ENCODE data around the gene DHRS7B. TPM values are rescaled to one million over a fixed set of nuclear protein-coding genes. Genes with fewer than 3 reads are reported as not detected.
"Not testable (repeated sequence)": the region's sequence is repeated elsewhere in the genome, so short reads cannot be mapped to it uniquely, and the experiment has no call there.

Gene DHRS7B
- polyA plus RNA-seq, 1 donor (not counting 4 experiments of a cell fraction or from before 2014, with no cell fraction given) = 33.8 TPM

DNA sequence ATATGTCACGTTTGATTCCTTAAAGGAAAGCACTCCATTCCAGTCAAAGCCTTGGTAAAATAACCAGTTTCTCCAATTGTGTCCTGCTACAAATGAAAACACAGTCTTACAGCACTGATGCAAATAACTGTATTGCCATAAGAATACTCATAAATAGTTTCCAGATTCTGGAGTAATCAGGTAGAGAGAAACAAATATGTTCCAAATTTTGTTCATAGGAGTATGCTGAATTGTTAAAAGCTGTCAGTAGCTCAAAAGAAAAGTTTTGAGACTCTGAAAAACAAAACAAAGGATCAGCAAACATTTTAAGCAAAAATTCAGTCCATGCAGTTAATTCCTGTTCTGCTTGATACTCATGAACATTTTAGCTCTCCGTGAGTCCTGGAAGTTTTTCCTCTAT lies 7.8 kb downstream of the DHRS7B start:
- Histone ChIP-seq H3K9me1 (ENCODE audit: control insufficient read depth, extremely low read depth, insufficient read depth, low read length) (no peaks in the 10 kb centered on the region), H3K36me3 (ENCODE audit: control insufficient read depth in 2 of 2, extremely low read depth in 1 of 2, insufficient read depth in 2 of 2, low read length in 2 of 2) (no peaks in the 10 kb centered on the region), H3K4me1 (ENCODE audit: control insufficient read depth, extremely low read depth, insufficient read depth, low read length) (no peaks in the 10 kb centered on the region), H3K27me3 (ENCODE audit: control insufficient read depth, extremely low read depth, insufficient read depth, low read length) (no peaks in the 10 kb centered on the region), H3K4me2 (ENCODE audit: control insufficient read depth, extremely low read depth, insufficient read depth, low read depth, low read length) (no peak overlapping the region), H3K4me3 (ENCODE audit: control insufficient read depth in 2 of 3, extremely low read depth in 1 of 3, insufficient read depth in 2 of 3, low read depth in 1 of 3, low read length in 3 of 3) (no peak overlapping the region), H2AFZ (ENCODE audit: control insufficient read depth, low read length) (no peak overlapping the region), H4K20me1 (ENCODE audit: control insufficient read depth, extremely low read depth, insufficient read depth, low read length) (no peaks in the 10 kb centered on the region), H3K27ac (ENCODE audit: control insufficient read depth, insufficient read depth, low read length) (no peak overlapping the region), H3K79me2 (ENCODE audit: control insufficient read depth, insufficient read depth, low read length) (peaks cover 28% of the 10 kb centered on the region), H3K9me3 (ENCODE audit: control insufficient read depth, low read depth, low read length) (peaks cover 2% of the 10 kb centered on the region), H3K9ac (ENCODE audit: control insufficient read depth, extremely low read depth, insufficient read depth, low read length) (no peak overlapping the region)
- FAIRE-seq = no peak
- dilution Hi-C loops (cut with MboI; ENCODE audit: extremely low pct_ligation_motif_present, low sequenced_read_pairs) = no loop called here
- no peak for DNase-seq (ENCODE audit: low read depth, low spot score)
- TF ChIP-seq, protein P1, sequence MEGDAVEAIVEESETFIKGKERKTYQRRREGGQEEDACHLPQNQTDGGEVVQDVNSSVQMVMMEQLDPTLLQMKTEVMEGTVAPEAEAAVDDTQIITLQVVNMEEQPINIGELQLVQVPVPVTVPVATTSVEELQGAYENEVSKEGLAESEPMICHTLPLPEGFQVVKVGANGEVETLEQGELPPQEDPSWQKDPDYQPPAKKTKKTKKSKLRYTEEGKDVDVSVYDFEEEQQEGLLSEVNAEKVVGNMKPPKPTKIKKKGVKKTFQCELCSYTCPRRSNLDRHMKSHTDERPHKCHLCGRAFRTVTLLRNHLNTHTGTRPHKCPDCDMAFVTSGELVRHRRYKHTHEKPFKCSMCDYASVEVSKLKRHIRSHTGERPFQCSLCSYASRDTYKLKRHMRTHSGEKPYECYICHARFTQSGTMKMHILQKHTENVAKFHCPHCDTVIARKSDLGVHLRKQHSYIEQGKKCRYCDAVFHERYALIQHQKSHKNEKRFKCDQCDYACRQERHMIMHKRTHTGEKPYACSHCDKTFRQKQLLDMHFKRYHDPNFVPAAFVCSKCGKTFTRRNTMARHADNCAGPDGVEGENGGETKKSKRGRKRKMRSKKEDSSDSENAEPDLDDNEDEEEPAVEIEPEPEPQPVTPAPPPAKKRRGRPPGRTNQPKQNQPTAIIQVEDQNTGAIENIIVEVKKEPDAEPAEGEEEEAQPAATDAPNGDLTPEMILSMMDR (optimal IDR thresholded peaks at IDR 0.05 in 1 of 3, IDR thresholded peaks at IDR 0.05 in 1 of 3, conservative IDR thresholded peaks at IDR 0.05 in 1 of 3; ENCODE audit: extremely low read depth in 1 of 3, insufficient read depth in 2 of 3, low read length in 3 of 3) = no peak

DNA sequence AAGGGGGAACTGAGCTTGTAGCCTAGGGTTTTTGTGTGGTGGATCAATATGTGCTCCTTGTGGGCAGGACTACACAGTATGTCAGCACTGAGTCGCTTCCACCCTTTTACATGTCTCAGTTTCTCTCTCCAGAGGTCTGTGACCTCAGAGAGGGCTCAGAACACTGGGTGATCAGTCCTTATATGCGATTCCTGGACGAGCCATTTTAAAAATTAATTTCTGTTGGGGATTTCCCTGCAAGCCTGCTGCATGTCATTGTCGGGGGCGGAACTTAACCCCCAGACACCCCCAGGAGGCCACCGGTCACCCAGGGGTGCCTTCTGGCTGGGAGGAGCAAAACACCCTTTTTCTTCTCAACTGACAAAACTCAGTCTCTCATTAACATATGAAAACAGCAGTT lies 14.1 kb downstream of the DHRS7B start:
- no peak overlapping the region for H3K4me2 ChIP-seq (ENCODE audit: control insufficient read depth, extremely low read depth, insufficient read depth, low read depth, low read length)
- H3K9me3 ChIP-seq (ENCODE audit: control insufficient read depth, low read depth, low read length) = peaks cover 2% of the 10 kb centered on the region
- no peaks in the 10 kb centered on the region for H4K20me1 ChIP-seq (ENCODE audit: control insufficient read depth, extremely low read depth, insufficient read depth, low read length)
- H3K79me2 ChIP-seq (ENCODE audit: control insufficient read depth, insufficient read depth, low read length) = peaks cover 2% of the 10 kb centered on the region
- no peak overlapping the region for H3K27ac ChIP-seq (ENCODE audit: control insufficient read depth, insufficient read depth, low read length)
- no peak for DNase-seq (ENCODE audit: low read depth, low spot score)
- FAIRE-seq = no peak
- no peak overlapping the region for H3K4me3 ChIP-seq (ENCODE audit: control insufficient read depth in 2 of 3, extremely low read depth in 1 of 3, insufficient read depth in 2 of 3, low read depth in 1 of 3, low read length in 3 of 3)
- dilution Hi-C loops (cut with MboI; ENCODE audit: extremely low pct_ligation_motif_present, low sequenced_read_pairs) = no loop called here
- H3K9me1 ChIP-seq (ENCODE audit: control insufficient read depth, extremely low read depth, insufficient read depth, low read length) = no peaks in the 10 kb centered on the region
- TF ChIP-seq EZH2 (IDR thresholded peaks at IDR 0.05; ENCODE audit: low read length) = no peak
- no peaks in the 10 kb centered on the region for H3K27me3 ChIP-seq (ENCODE audit: control insufficient read depth, extremely low read depth, insufficient read depth, low read length)
- H2AFZ ChIP-seq (ENCODE audit: control insufficient read depth, low read length) = no peak overlapping the region
- no peak overlapping the region for H3K9ac ChIP-seq (ENCODE audit: control insufficient read depth, extremely low read depth, insufficient read depth, low read length)
- no peaks in the 10 kb centered on the region for H3K4me1 ChIP-seq (ENCODE audit: control insufficient read depth, extremely low read depth, insufficient read depth, low read length)
- no peaks in the 10 kb centered on the region for H3K36me3 ChIP-seq (ENCODE audit: control insufficient read depth in 2 of 2, extremely low read depth in 1 of 2, insufficient read depth in 2 of 2, low read length in 2 of 2)

DNA sequence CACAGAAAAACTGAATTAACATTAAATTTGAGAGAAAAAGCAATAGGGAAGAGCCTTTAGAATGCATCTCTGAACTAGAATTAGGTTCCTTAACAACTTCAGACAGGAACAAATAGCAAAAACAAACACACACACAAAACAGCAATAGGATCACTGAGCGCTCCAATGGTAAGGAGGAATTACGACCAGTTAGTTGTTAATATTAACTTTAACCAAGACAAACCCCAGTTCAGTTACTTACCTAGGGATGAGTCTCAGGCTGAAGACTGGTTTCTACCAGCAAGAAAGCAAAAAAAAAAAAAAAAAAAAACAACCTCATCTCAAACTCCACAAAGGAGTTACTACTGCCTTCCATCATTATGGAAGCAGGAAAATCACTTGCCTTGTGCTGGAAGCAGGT lies 14.6 kb downstream of the DHRS7B start:
- H3K27me3 ChIP-seq (ENCODE audit: control insufficient read depth, extremely low read depth, insufficient read depth, low read length) = no peaks in the 10 kb centered on the region
- no peak for TF ChIP-seq EZH2 (IDR thresholded peaks at IDR 0.05; ENCODE audit: low read length)
- TF ChIP-seq, protein P1 (optimal IDR thresholded peaks at IDR 0.05 in 1 of 3, IDR thresholded peaks at IDR 0.05 in 1 of 3, conservative IDR thresholded peaks at IDR 0.05 in 1 of 3; ENCODE audit: extremely low read depth in 1 of 3, insufficient read depth in 2 of 3, low read length in 3 of 3) = no peak

DNA sequence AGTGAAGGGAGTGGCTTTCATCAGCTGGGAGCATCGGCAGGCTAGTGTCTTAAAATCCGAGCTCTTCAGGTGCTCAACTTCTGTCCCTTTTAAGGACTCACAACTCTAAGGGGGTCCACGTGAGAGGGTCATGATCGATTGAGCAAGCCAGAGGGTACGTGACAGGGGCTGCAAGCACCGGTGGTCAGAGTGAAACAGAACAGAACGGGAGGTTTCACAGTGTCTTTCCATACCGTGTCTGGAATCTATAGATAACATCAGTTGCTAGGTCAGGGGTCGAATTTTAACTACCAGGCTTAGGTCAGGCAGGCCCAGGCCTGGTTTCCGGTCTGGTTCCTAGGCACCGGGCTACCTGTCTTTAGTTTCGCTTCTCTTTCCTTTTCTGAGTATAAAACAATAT lies 15.3 kb downstream of the DHRS7B start:
- H2AFZ ChIP-seq (ENCODE audit: control insufficient read depth, low read length); H3K4me3 ChIP-seq (ENCODE audit: control insufficient read depth in 2 of 3, extremely low read depth in 1 of 3, insufficient read depth in 2 of 3, low read depth in 1 of 3, low read length in 3 of 3); H3K4me1 ChIP-seq (ENCODE audit: control insufficient read depth, extremely low read depth, insufficient read depth, low read length); DNase-seq (ENCODE audit: low read depth, low spot score); H3K36me3 ChIP-seq (ENCODE audit: control insufficient read depth in 2 of 2, extremely low read depth in 1 of 2, insufficient read depth in 2 of 2, low read length in 2 of 2); H3K9ac ChIP-seq (ENCODE audit: control insufficient read depth, extremely low read depth, insufficient read depth, low read length); H3K27me3 ChIP-seq (ENCODE audit: control insufficient read depth, extremely low read depth, insufficient read depth, low read length); H3K4me2 ChIP-seq (ENCODE audit: control insufficient read depth, extremely low read depth, insufficient read depth, low read depth, low read length); dilution Hi-C loops (cut with MboI; ENCODE audit: extremely low pct_ligation_motif_present, low sequenced_read_pairs); H3K9me1 ChIP-seq (ENCODE audit: control insufficient read depth, extremely low read depth, insufficient read depth, low read length); FAIRE-seq; H3K79me2 ChIP-seq (ENCODE audit: control insufficient read depth, insufficient read depth, low read length); H4K20me1 ChIP-seq (ENCODE audit: control insufficient read depth, extremely low read depth, insufficient read depth, low read length); H3K9me3 ChIP-seq (ENCODE audit: control insufficient read depth, low read depth, low read length); H3K27ac ChIP-seq (ENCODE audit: control insufficient read depth, insufficient read depth, low read length): not testable (repeated sequence)

More for the DNA sequence above, 14.6 kb downstream of the DHRS7B start:
- Histone ChIP-seq H4K20me1 (ENCODE audit: control insufficient read depth, extremely low read depth, insufficient read depth, low read length) (no peaks in the 10 kb centered on the region), H3K9ac (ENCODE audit: control insufficient read depth, extremely low read depth, insufficient read depth, low read length) (no peak overlapping the region), H3K9me1 (ENCODE audit: control insufficient read depth, extremely low read depth, insufficient read depth, low read length) (no peaks in the 10 kb centered on the region), H3K36me3 (ENCODE audit: control insufficient read depth in 2 of 2, extremely low read depth in 1 of 2, insufficient read depth in 2 of 2, low read length in 2 of 2) (no peaks in the 10 kb centered on the region), H3K4me1 (ENCODE audit: control insufficient read depth, extremely low read depth, insufficient read depth, low read length) (no peaks in the 10 kb centered on the region), H3K27ac (ENCODE audit: control insufficient read depth, insufficient read depth, low read length) (no peak overlapping the region), H3K9me3 (ENCODE audit: control insufficient read depth, low read depth, low read length) (peaks cover 2% of the 10 kb centered on the region), H3K4me2 (ENCODE audit: control insufficient read depth, extremely low read depth, insufficient read depth, low read depth, low read length) (no peak overlapping the region), H2AFZ (ENCODE audit: control insufficient read depth, low read length) (no peak overlapping the region), H3K79me2 (ENCODE audit: control insufficient read depth, insufficient read depth, low read length) (peaks cover 2% of the 10 kb centered on the region), H3K4me3 (ENCODE audit: control insufficient read depth in 2 of 3, extremely low read depth in 1 of 3, insufficient read depth in 2 of 3, low read depth in 1 of 3, low read length in 3 of 3) (no peak overlapping the region)
- DNase-seq (ENCODE audit: low read depth, low spot score) = no peak
- FAIRE-seq = no peak
- dilution Hi-C loops (cut with MboI; ENCODE audit: extremely low pct_ligation_motif_present, low sequenced_read_pairs) = no loop called here
